PC-9 (cell line): ENCODE data around the gene LAP3.

Source experiments
- EZH2 ChIP-seq: fragments of 200-600 bp; sonication (generic); IDR thresholded peaks from 2 replicates; pipeline ENCODE4 v1.8.0; 2017; ENCODE audit warnings: antibody characterized with exemption, low read depth
- TF ChIP-seq, protein P1 (sequence below): fragments of 200-600 bp; sonication (generic); conservative IDR thresholded peaks from 2 replicates; pipeline ENCODE4 v1.6.1; 2017; ENCODE audit warnings: mixed run types, antibody characterized with exemption, mild to moderate bottlenecking, moderate library complexity

DNA sequence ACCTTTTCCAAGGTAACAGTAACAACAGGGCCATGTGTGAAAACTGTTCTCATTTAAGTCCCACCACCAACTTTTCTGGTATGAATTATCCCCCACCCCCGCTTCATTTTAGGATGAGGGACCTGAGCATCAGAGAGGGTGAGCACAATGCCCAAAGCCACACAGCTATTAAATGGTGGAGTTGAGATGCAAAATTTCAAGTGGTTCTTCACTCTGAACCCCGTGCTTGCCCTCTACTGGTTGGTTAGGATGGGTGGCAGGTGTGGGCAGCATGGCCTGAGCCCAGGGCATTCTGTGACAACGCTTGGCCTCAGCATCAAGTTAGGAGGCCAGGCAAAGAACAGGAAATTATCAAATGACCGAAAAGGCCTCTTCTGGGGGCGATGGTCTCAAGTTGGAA is 70.9 kb downstream of the LAP3 start:
- TF ChIP-seq, protein P1, sequence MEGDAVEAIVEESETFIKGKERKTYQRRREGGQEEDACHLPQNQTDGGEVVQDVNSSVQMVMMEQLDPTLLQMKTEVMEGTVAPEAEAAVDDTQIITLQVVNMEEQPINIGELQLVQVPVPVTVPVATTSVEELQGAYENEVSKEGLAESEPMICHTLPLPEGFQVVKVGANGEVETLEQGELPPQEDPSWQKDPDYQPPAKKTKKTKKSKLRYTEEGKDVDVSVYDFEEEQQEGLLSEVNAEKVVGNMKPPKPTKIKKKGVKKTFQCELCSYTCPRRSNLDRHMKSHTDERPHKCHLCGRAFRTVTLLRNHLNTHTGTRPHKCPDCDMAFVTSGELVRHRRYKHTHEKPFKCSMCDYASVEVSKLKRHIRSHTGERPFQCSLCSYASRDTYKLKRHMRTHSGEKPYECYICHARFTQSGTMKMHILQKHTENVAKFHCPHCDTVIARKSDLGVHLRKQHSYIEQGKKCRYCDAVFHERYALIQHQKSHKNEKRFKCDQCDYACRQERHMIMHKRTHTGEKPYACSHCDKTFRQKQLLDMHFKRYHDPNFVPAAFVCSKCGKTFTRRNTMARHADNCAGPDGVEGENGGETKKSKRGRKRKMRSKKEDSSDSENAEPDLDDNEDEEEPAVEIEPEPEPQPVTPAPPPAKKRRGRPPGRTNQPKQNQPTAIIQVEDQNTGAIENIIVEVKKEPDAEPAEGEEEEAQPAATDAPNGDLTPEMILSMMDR, result no peak
- no peak for TF ChIP-seq EZH2
